Loucy (cell line): ENCODE results near the gene CCDC146.
"Not testable (repeated sequence)": the region's sequence is repeated elsewhere in the genome, so short reads cannot be mapped to it uniquely, and the experiment has no call there.

Experiments used
- EZH2phosphoT487 ChIP-seq: fragments of 200-600 bp; IDR thresholded peaks from 2 replicates; pipeline ENCODE4 v1.6.1; 2018; ENCODE audit warnings: antibody characterized with exemption, mild to moderate bottlenecking, moderate library complexity, borderline replicate concordance
- TF ChIP-seq, protein P1 (sequence below): fragments of 200-600 bp; sonication (generic); conservative IDR thresholded peaks from 2 replicates; pipeline ENCODE4 v1.5.1; 2014; ENCODE audit warnings: mild to moderate bottlenecking, antibody characterized with exemption, low read length

DNA sequence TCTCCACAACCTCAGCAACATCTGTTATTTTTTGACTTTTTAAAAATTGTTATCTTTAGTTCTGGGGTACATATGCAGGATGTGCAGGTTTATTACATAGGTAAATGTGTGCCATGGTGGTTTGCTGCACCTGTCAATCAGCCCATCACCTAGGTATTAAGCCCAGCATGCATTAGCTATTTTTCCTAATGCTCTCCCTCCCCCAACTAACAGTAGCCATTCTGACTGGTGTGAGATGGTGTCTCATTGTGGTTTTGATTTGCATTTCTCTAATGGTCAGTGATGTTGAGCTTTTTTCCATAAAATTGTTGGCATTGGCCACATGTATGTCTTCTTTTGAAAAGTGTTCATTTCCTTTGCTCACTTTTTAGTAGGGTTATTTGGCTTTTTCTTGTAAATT lies 106.4 kb downstream of the CCDC146 start:
- TF ChIP-seq, protein P1, sequence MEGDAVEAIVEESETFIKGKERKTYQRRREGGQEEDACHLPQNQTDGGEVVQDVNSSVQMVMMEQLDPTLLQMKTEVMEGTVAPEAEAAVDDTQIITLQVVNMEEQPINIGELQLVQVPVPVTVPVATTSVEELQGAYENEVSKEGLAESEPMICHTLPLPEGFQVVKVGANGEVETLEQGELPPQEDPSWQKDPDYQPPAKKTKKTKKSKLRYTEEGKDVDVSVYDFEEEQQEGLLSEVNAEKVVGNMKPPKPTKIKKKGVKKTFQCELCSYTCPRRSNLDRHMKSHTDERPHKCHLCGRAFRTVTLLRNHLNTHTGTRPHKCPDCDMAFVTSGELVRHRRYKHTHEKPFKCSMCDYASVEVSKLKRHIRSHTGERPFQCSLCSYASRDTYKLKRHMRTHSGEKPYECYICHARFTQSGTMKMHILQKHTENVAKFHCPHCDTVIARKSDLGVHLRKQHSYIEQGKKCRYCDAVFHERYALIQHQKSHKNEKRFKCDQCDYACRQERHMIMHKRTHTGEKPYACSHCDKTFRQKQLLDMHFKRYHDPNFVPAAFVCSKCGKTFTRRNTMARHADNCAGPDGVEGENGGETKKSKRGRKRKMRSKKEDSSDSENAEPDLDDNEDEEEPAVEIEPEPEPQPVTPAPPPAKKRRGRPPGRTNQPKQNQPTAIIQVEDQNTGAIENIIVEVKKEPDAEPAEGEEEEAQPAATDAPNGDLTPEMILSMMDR, result not testable (repeated sequence)
- TF ChIP-seq EZH2phosphoT487, result not testable (repeated sequence)
